Measurements from ENCODE around the gene PLVAP.

PLVAP gene

GRCh38 chr19:17359905-17360800 lies 17.0 kb downstream of the PLVAP start:
- DNase-seq (ENCODE audit: low read depth in 2 of 3, low spot score in 1 of 3), result no peak

GRCh38 chr19:17358395-17358794 lies 18.7 kb downstream of the PLVAP start:
- DNase-seq (ENCODE audit: low read depth in 2 of 3, low spot score in 1 of 3), result no peak

DNA sequence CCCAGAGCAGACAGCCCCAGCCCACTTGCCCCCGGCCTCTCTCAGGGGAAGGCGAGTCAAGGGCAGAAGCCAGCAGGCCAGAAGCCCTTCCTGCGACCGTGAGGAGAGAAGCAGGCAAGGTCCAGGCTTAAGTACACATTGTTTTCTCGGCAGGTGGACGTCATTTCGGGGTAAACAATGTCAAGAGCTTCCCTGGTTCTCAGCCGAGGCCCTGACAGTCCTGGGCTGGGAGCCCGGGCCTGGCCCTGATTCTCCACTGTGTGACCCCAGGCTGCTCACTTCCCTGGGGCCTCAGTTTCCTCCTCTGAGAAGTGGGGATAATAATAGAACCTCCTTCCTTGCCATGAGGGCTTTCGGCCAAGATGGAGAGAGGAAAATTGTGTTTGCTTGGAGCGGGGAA lies 19.4 kb downstream of the PLVAP start:
- no peak for DNase-seq (ENCODE audit: low read depth in 2 of 3, low spot score in 1 of 3)

DNA sequence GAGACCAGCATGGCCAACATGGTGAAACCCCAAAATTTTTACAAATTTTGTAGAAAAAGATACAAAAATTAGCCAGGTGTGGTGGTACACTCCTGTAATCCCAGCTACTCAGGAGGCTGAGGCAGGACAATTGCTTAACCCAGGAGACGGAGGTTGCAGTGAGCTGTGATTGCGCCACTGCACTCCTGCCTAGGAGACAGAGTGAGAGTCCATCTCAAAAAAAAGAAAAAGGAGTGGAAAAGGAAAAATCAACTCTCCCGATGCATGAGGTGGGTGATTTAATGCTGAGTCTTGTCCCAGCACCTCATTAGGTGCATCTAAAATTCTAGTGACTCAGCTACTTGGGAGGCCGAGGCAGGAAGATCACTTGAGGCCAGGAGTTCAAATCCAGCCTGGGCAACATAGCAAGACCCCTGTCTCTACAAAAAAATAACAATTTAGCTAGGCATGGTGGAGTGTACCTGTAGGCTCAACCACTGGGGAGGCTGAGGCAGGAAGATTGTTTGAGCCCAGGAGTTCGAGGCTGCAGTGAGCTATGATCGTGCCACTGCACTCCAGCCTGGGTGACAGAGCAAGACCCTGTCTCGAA lies 20.0 kb downstream of the PLVAP start:
- no peak for DNase-seq (ENCODE audit: low read depth in 2 of 3, low spot score in 1 of 3)

- DNase-seq (ENCODE audit: low read depth in 2 of 3, low spot score in 1 of 3), result no peak
Measured at GRCh38 chr19:17353386-17353785, 23.8 kb downstream of the PLVAP start.

DNA sequence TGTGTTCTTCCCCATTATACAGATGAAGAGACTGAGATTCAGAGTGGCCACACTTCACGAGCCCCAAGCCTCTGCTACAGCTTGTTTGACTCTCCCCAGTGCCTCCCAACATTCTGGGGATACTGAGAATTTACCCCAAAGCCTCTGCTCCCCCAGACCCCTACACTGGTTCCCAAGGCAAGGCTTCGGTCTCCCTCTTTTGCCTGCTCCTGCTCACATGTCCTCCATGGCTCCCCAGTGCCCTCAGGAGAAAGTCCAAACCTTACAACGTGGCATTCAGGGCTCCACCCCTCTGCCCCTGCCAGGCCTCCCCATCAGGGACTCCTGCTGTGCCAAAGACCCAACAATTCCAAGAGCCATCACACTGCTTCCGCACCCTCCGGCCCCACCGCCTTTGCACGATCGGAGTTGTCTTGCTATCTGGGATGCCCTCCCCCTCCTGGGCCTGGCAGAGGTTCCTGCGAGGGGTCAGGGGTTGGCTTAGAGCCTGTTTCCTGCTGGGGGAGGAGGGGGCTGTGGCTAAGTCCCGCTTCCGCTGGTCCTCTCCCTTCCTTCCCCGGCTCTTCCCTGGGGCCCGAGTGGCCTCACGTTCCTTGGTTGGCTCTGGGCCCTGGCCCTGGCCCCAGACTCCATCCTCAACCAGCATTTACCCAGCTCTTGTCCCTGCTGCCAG lies 24.4 kb downstream of the PLVAP start:
- no peak for DNase-seq (ENCODE audit: low read depth in 2 of 3, low spot score in 1 of 3)

DNA sequence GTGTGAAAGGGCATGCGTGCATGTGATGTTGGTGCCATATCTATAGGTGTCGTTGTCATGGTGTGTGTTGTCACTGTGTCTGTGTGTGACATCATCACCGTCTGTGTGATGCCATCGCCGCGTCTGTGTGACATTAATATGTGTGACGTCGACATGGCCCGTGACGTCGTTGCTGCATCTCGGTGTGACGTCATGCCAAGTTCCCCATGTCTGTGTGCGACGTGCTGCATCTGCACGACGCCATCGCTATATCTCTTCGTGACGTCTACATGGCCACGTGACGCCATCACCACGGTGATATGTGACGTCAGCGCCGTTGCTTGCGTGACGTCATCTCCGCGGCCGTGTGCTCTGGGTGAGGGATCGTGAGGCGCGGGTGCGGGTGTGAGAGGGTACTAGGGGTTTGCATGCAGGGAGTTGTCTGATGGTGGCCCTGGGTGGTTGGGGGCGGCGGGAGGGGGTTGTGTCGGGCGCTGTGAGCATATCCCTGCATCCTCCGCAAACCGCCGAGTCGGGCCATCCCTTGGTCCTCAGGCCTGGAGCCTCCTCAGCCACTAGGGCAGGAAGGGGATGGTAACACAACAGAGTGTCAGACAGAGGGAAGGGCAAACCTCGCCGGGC lies 25.2 kb downstream of the PLVAP start:
- DNase-seq (ENCODE audit: low read depth in 2 of 3, low spot score in 1 of 3), result no peak

GRCh38 chr19:17348700-17349099 lies 28.4 kb downstream of the PLVAP start:
- no peak for DNase-seq (ENCODE audit: low read depth in 2 of 3, low spot score in 1 of 3)

DNA sequence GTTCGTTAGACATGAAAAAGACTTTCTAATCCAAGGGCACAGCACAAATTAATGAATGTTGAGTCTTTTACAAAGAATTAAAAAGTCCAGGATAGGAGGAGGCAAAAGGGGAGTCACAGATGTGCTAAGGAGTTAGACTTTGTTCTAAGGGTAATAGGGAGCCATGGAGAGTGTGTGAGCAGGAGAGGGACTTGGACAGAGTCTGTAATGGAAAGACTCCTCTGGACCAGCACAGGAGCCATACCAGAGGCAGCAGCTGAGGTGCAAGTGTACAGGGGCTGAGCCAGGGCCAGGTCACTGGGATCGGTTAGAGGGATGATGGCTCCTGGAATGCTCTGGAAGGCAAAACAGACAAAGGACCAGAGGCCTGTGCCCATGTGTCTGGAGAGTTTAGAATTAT lies 29.3 kb downstream of the PLVAP start:
- no peak for DNase-seq (ENCODE audit: low read depth in 2 of 3, low spot score in 1 of 3)

- no peak for DNase-seq (ENCODE audit: low read depth in 2 of 3, low spot score in 1 of 3)
Measured at GRCh38 chr19:17347361-17347760, 29.8 kb downstream of the PLVAP start.

GRCh38 chr19:17346109-17346671 lies 31.0 kb downstream of the PLVAP start:
- DNase-seq (ENCODE audit: low read depth in 2 of 3, low spot score in 1 of 3), result peak; percentile 61 to 81 (median 74)

DNA sequence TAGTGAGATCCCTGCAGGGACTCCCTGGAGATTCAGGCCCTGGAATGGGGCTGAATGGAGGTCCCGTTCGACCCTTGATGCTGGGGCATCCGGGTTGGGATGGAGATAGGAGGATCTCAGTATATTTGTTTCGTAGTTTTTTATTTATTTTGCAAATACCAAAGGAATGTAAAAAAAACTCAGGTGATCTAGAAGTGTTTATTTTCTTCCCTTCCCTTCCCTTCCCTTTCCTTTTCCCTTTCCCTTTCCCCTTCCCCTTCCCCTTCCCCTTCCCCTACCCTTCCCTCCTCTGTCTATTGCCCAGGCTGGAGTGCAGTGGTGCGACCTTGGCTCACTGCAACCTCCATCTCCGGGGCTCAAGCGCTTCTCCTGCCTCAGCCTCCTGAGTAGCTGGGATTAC lies 35.3 kb downstream of the PLVAP start:
- DNase-seq (ENCODE audit: low read depth in 2 of 3, low spot score in 1 of 3), result no peak

- no peak for DNase-seq (ENCODE audit: low read depth in 2 of 3, low spot score in 1 of 3)
Measured at GRCh38 chr19:17341386-17341785, 35.8 kb downstream of the PLVAP start.

- no peak for DNase-seq (ENCODE audit: low read depth in 2 of 3, low spot score in 1 of 3)
Measured at GRCh38 chr19:17340871-17341357, 36.2 kb downstream of the PLVAP start.

- DNase-seq (ENCODE audit: low read depth in 2 of 3, low spot score in 1 of 3), result no peak
Measured at GRCh38 chr19:17340302-17340870, 36.8 kb downstream of the PLVAP start.

DNA sequence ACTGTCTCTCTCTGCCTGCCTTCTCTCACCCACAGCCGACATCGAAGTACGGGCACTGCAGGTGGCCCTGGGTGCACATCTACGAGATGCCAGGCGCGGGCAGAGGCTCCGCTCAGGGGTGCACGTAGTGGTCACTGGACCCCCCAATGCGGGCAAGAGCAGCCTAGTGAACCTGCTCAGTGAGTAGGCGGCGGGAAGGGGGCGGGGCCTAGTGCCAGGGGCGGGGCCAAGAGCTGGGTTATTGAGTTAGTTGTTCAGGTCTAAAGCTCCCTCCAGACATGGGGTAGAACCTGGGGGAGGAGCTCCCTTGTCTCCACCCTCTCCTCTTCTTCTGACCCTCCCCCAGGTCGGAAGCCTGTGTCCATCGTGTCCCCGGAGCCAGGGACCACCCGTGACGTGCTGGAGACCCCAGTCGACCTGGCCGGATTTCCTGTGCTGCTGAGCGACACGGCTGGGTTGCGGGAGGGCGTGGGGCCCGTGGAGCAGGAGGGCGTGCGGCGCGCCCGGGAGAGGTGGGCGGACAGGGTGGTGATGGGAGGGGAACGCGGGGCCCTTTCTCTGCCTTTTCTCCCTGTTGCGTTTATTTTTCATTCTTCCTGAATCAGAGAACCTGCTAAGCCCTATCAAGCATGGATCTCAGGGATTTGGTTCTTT lies 37.9 kb downstream of the PLVAP start:
- DNase-seq (ENCODE audit: low read depth in 2 of 3, low spot score in 1 of 3), result peak in 2 of 3 donors; percentile 53 to 57

DNA sequence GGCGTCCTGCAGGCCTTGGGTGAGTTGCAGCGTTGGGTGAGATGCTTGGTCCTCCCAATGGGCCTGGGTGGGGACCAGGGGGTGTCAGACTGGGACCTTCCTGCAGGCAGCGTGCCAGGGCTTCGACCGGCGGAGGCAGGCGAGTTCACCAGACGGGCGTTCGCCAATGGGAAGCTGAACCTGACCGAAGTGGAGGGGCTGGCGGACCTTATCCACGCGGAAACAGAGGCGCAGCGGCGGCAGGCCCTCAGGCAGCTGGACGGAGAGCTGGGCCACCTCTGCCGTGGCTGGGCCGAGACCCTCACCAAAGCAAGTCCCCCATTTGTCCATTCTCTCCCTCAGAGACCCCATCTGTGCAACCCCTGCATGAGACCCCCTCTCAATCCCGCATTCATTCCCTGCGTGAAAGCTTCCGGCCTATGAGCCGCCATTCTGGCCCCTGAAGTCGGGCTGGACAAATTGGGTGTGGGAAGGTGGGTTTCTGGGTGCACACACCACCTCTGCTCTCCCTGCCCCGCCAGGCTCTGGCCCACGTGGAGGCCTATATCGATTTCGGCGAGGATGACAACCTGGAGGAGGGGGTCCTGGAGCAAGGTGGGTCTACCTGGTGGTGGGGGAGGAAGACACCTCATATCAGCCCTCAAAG lies 38.6 kb downstream of the PLVAP start:
- DNase-seq (ENCODE audit: low read depth in 2 of 3, low spot score in 1 of 3), result no peak

DNA sequence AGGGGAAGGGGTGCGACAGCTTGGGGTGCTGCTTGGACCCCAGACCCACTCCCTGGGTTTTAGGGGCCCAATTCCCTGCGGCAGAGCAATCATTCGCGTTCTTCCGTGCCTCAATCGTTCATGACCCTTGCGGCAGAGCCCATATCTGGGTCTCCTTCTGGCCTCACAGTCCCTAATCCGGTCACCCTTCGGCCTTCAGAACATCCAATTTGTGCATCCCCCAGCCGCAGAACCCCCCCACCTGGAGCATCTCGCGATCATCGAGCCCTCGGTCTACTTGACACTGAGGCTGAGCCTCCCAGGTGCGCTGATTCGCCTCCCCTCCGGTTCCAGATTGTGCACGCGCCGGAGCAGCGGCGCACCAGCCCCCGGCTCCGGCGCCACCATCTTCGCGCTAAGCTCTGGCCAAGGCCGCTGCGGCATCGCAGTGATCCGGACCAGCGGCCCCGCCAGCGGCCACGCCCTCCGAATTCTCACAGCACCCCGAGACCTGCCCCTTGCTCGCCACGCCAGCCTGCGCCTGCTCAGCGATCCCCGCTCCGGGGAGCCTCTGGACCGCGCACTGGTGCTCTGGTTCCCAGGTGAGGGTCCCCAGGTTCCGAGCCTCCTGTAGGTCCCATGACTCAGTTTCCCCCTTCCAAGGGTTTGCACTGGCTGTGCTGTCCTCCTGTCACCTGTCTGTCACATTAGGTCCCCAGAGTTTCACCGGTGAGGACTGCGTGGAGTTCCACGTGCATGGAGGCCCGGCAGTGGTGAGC lies 39.3 kb downstream of the PLVAP start:
- DNase-seq (ENCODE audit: low read depth in 2 of 3, low spot score in 1 of 3), result peak in 1 of 3 donors; percentile 19

All from stimulated activated CD4-positive, alpha-beta T cell treated with anti-CD3 and anti-CD28 coated beads, Interleukin-12 subunit alpha, Interleukin-12 subunit beta, amount 100 ng/mL, for 48 hours (primary cell).